Amniotic epithelial cell (primary cell): Measurements from ENCODE around the gene B3GNT2.
"Not testable (repeated sequence)": the region's sequence is repeated elsewhere in the genome, so short reads cannot be mapped to it uniquely, and the experiment has no call there.

Experiments used
- DNase-seq: peaks from one replicate; pipeline ENCODE4 v3.0.0-alpha.2; 2010; ENCODE audit warnings: low read depth

The B3GNT2 gene

GRCh38 chr2:62185475-62186155 is 10.3 kb upstream of the B3GNT2 start:
- DNase-seq = no peak

- DNase-seq = no peak
Measured at GRCh38 chr2:62186156-62186905, 9.6 kb upstream of the B3GNT2 start.

GRCh38 chr2:62187246-62187645 is 8.7 kb upstream of the B3GNT2 start:
- no peak for DNase-seq

- no peak for DNase-seq
Measured at GRCh38 chr2:62188416-62188815, 7.5 kb upstream of the B3GNT2 start.

GRCh38 chr2:62189196-62189595 is 6.7 kb upstream of the B3GNT2 start:
- no peak for DNase-seq

- DNase-seq = no peak
Measured at GRCh38 chr2:62192811-62193210, 3.1 kb upstream of the B3GNT2 start.

- no peak for DNase-seq
Measured at GRCh38 chr2:62194558-62195420, 1.1 kb upstream of the B3GNT2 start.

- DNase-seq = no peak
Measured at GRCh38 chr2:62196278-62196901, 475 bp downstream of the B3GNT2 start.

- no peak for DNase-seq
Measured at GRCh38 chr2:62197011-62197924, 1.4 kb downstream of the B3GNT2 start.

GRCh38 chr2:62197925-62198633 is 2.2 kb downstream of the B3GNT2 start:
- no peak for DNase-seq

- not testable (repeated sequence) for DNase-seq
Measured at GRCh38 chr2:62198854-62199253, 2.9 kb downstream of the B3GNT2 start.

- peak; percentile 80 for DNase-seq
Measured at GRCh38 chr2:62199392-62200125, 3.6 kb downstream of the B3GNT2 start.

GRCh38 chr2:62200291-62200841 is 4.5 kb downstream of the B3GNT2 start:
- DNase-seq = no peak

- DNase-seq = no peak
Measured at GRCh38 chr2:62200868-62201267, 5.0 kb downstream of the B3GNT2 start.

GRCh38 chr2:62201307-62201706 is 5.4 kb downstream of the B3GNT2 start:
- peak; percentile 52 for DNase-seq

GRCh38 chr2:62202019-62202722 is 6.3 kb downstream of the B3GNT2 start:
- DNase-seq = no peak

GRCh38 chr2:62202729-62203128 is 6.8 kb downstream of the B3GNT2 start:
- no peak for DNase-seq

GRCh38 chr2:62203459-62203858 is 7.5 kb downstream of the B3GNT2 start:
- no peak for DNase-seq

- DNase-seq = no peak
Measured at GRCh38 chr2:62204998-62205496, 9.1 kb downstream of the B3GNT2 start.
